Fibroblast of peridontal ligament (primary cell): ENCODE results near the gene MINK1.
"Not testable (repeated sequence)": the region's sequence is repeated elsewhere in the genome, so short reads cannot be mapped to it uniquely, and the experiment has no call there.

ENCODE experiments used
- DNase-seq: peaks from one replicate; pipeline ENCODE4 v3.0.0-alpha.2; 2010; ENCODE audit errors: extremely low read depth

Gene MINK1

GRCh38 chr17:4899341-4900230, 66.4 kb downstream of the MINK1 start, which contains the start of gene C17orf107:
Gene C17orf107, plus strand, starts transcription at chr17:4899536. Its CDS starts 227 bp downstream, at chr17:4899763.
- peak; percentile 74 for DNase-seq

GRCh38 chr17:4900231-4901107, 67.3 kb downstream of the MINK1 start:
- no peak for DNase-seq

DNA sequence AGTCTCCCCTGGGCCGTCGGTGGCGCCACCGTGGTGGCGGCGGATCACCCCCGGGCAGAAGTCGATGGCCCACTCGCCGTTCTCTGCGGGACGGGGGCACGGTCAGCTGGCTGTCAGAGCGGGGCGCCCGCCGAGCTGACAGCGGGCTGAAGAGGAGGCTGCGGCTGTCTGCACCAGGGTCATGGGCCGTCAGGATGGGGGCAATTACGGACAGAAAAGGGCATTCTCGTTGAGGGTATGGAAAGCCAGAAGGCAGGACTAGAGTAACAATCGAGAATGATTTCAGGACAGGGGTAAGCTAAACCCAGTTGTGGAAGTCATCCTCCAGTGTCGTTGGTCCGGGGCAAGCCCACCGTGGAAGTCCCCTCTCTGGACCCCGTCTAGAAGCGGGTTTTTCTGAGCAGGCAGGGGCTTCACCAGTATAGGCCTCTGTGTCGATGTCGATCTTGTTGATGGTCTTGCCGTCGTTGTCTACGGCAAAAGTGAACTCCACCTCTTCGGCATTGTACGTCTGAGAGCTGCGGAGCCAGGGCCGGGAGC, 68.0 kb downstream of the MINK1 start:
- no peak for DNase-seq

GRCh38 chr17:4901648-4902344, 68.7 kb downstream of the MINK1 start:
- DNase-seq = no peak

DNA sequence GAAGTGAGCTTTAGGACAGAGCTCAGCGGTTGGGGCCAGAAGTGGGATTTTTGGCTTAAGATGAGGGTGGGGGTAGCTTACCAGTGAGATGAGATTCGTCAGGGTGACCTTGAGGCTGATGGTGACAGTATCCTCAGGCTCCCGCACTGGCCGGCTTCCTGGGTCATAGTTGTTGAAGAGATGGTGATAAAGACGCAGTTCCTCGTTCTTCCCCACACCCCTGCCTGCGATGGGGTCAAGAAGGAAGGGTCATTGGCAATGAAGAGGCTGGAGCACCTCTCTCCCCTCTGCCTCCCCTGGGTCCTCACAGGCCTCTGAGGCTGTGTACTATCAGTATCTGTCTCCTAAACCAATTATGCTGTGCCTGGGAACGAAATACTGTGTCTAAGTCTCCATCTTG, 69.4 kb downstream of the MINK1 start:
- DNase-seq = no peak

DNA sequence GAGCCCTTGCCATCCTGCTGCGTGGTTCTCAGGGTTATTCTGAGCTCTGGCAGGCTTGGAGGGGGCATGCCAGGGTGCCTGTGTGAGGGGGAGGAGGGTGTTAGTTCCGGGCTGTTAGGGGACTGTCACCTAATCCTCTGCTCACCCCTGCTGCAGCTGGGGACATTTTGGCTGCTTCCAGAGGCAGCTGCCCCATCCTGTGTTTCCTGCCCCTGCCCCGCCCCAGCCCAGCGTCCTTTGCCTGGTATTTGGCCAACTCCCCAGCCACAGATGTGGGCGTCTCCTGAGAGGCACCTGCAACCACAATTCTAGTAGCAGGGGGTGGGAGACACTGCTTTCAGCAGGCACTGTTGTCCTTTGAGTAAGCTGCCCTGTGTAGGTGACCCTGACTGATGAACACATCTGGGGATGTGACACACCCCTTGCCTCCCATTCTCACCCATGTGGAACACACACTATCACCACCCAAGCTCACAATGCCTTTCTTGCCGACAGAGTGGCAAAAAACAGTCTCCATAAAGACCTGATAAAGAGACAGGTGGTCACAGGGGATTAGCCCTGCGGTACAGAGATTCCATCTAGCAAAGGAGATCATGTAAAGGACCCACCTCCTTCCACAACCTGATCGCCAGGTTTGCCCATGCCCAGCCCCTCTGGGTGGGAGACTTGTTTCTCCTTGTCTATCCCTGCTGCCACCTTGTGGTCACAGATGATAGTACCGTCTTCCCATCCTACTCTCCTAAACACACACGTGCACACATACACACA, 70.1 kb downstream of the MINK1 start, which contains the start of gene CHRNE:
CHRNE (minus strand) TSS at position 48 of the 768 bp plus-strand sequence; CDS start at position 13, 35 bp downstream.
- DNase-seq = peak; percentile 74

DNA sequence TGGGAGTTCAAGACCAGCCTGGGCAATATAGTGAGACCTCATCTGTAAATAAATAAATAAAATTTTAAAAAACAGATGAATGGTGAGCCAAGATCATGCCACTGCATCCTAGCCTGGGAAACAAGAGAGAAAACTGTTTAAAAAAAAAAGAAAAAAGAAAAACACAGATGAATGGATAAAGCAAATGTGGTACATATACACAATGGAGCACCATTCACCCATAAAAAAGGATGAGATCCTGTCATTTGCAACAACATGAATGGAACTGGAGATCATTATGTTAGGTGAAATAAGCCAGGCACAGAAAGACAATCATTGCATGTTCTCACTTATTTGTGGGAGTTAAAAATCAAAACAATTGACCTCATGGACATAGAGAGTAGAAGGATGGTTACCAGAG, 73.5 kb downstream of the MINK1 start:
- DNase-seq = not testable (repeated sequence)

DNA sequence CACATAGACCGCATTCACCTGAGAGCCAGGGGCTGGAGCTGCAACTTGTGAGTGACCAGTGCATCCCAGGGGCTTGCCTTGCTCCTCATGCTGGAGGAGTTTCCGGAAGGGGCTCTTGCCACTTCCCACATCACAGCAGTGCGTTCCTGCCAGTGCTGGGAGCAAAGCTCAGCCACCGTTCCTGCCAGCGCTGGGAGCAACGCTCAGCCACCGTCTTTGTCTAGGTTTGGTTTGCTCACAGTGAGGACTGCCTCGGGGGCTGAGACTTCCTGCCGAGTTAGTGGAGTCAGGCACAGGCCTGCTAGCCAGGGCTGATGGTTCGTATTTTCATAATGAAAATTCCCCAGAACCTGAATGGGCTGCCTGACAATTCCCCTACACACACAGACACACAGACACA, 75.2 kb downstream of the MINK1 start:
- DNase-seq = no peak

- DNase-seq = peak; percentile 92
Measured at GRCh38 chr17:4908711-4909496, 75.8 kb downstream of the MINK1 start.

DNA sequence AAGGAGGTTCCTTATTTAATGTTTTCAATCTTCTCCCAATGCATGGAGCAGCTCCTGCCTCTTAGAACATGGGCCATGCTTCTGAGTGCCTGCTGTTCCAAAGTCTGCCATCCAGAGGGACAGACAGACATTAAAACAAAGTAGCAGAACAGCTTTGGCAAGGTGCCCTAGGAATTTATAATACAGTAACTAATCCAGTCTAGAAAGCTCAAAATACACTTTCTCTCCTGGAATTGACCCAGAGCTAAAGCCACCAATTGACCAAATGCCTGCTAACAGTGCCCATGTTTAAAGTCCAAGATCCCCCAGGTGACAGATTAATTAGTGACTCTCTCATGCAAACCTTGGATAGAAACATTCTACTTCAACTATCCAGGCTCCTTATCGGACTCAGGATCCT, 80.9 kb downstream of the MINK1 start:
- DNase-seq = peak; percentile 43

GRCh38 chr17:4914551-4914950, 81.4 kb downstream of the MINK1 start:
- not testable (repeated sequence) for DNase-seq

GRCh38 chr17:4919511-4920047, 86.4 kb downstream of the MINK1 start:
- no peak for DNase-seq

DNA sequence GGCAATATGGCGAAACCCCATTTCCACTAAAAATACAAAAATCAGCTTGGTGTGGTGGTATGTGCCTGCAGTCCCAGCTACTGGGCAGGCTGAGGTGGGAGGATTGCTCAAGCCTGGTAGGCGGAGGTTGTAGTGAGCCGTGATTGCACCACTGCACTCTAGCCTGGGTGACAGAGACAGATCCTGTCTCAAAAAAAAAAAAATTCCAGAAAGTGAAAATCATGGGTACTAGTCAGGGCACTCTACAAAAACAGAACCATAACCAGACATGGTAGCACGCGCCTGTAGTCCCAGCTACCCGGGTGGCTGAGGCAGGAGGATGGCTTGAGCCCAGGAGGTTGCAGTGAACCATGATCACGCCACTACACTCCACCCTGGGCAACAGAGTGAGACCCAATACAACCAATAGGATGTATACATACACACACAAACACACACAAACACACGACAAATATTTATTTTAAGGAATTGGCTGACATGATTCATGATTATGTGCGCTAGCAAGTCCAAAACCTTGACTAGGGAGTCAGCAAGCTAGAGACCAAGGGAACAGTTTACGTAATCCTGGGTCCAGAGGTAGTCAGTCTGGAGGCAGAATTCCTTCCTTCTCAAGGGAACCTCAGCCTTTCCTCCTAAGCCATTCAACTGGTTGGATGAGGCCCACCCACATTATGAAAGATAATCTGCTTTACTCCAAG, 87.4 kb downstream of the MINK1 start:
- DNase-seq = peak; percentile 56

DNA sequence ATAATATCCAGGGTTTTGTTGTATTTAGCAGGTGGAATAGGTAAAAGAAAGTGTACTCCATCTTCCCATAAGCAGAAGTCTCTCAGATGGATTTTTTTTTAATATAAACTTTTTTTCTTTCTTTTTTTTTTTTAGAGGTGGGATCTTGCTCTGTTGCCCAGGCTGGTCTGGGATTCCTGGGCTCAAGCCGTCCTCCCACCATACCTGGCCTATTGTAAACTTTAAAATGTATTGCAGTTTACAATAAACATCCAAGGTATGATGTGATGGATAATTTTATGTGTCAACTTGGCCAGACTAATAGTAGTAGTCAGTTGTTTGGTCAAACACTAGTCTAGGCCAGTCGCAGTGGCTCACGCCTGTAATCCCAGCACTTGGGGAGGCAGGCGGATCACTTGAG, 88.2 kb downstream of the MINK1 start:
- no peak for DNase-seq

GRCh38 chr17:4926577-4927335, 93.6 kb downstream of the MINK1 start:
- DNase-seq = not testable (repeated sequence)

- DNase-seq = no peak
Measured at GRCh38 chr17:4928881-4929280, 95.7 kb downstream of the MINK1 start.

- DNase-seq = no peak
Measured at GRCh38 chr17:4931963-4932362, 98.8 kb downstream of the MINK1 start, which contains the start of gene GP1BA. Gene GP1BA, plus strand, starts transcription at chr17:4932277. Its CDS starts 328 bp downstream, at chr17:4932605.

GRCh38 chr17:4932756-4933155, 99.6 kb downstream of the MINK1 start:
- DNase-seq = no peak
